Naive thymus-derived CD8-positive, alpha-beta T cell (primary cell): Measurements from ENCODE around the gene PSMD5. TPM values are rescaled to one million over a fixed set of nuclear protein-coding genes. Genes with fewer than 3 reads are reported as not detected.

Experiments used
- ATAC-seq, 2 donors: fragments of 150-1000 bp; cut with Tn5 transposase in 1 of 2; sonication (Bioruptor Pico), chemical (Tn5 transposase) in 1 of 2; 1 replicate in 1 of 2; 2 replicates in 1 of 2; pipeline ENCODE4 v1.10.0; 2021; ENCODE audit warnings: mild to moderate bottlenecking in 2 of 2, moderate library complexity in 2 of 2
- POLR2A ChIA-PET: fragments of 350-600 bp; sonication (Branson Sonifier 250); formaldehyde crosslinking; loops from one replicate; lab custom pipeline; 2021; ENCODE audit warnings: antibody characterized with exemption; lab: Charles Lee
- DNase-seq, 10 donors: peaks; one replicate each; pipeline versions ENCODE4 v3.0.0 to v3.0.0-alpha.2; 2020 to 2022
- H3K27ac Mint-ChIP-seq, 10 donors: one replicate each; pipeline ENCODE4 v1.8.0; 2020 to 2022; ENCODE audit warnings: mild to moderate bottlenecking in 10 of 10, mixed read lengths in 10 of 10, moderate library complexity in 4 of 10, inconsistent platforms in 1 of 10
- H3K27me3 Mint-ChIP-seq, 5 donors: one replicate each; pipeline ENCODE4 v1.8.0; 2021 to 2022; ENCODE audit warnings: mixed read lengths in 5 of 5
- H3K36me3 Mint-ChIP-seq, 3 donors: one replicate each; pipeline ENCODE4 v1.8.0; 2020 to 2022; ENCODE audit warnings: mixed read lengths in 3 of 3, mild to moderate bottlenecking in 2 of 3, inconsistent platforms in 1 of 3
- H3K4me1 Mint-ChIP-seq, 4 donors: one replicate each; pipeline ENCODE4 v1.8.0; 2021 to 2022; ENCODE audit warnings: mixed read lengths in 4 of 4
- H3K4me3 Mint-ChIP-seq, 10 donors: one replicate each; pipeline ENCODE4 v1.8.0; 2020 to 2022; ENCODE audit warnings: mild to moderate bottlenecking in 10 of 10, mixed read lengths in 10 of 10, moderate library complexity in 6 of 10, inconsistent platforms in 1 of 10
- H3K9me3 Mint-ChIP-seq, 9 donors: one replicate each; pipeline ENCODE4 v1.8.0; 2020 to 2022; ENCODE audit warnings: mixed read lengths in 9 of 9, mild to moderate bottlenecking in 3 of 9, inconsistent platforms in 1 of 9, moderate library complexity in 1 of 9
- polyA plus RNA-seq, 3 donors: library from polyadenylated mRNA; unstranded; fragments of 300-500 nt; fragmentation: Illumina TruSeq; gene quantifications; one replicate each; pipeline ENCODE4 v1.2.3, GENCODE V29; 2021
- total RNA-seq, 8 experiments: library from RNA in 2 of 8; stranded (reverse) in 2 of 8; gene quantifications; one replicate each; pipeline ENCODE4 v1.2.3 and lab custom pipeline; 2021 to 2026

The PSMD5 gene
- total and polyA plus RNA-seq, 5 experiments from 2014 or later = 13.7 to 57.9 (median 23.4) TPM

DNA sequence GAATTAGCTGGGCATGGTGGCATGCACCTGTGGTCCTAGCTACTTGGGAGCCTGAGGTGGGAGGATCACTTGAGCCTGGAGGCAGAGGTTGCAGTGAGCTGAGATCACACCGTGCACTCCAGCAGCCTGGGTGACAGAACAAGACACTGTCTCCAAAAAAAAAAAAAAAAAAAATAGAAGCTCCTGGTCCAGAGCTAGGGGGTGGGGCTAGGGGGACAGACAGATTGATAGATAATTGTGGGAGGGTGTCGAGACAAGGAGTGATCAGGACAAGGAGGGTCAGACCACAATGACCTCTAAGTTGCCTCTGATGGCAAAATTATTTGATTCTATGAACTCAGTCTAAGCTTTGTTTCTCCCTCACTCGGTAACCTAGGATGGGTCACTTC is 40.9 kb upstream of the PSMD5 start:
- no peaks in the 10 kb centered on the region for H3K9me3 Mint-ChIP-seq
- H3K27me3 Mint-ChIP-seq = no peaks in the 10 kb centered on the region
- H3K4me1 Mint-ChIP-seq = peaks cover 32 to 79% (median 69%) of the 10 kb centered on the region in 4 donors
- DNase-seq = no peak
- peak overlapping the region in 9 of 10 donors; percentile 41 to 92 (median 82) for H3K27ac Mint-ChIP-seq
- POLR2A ChIA-PET = interaction anchor here (0.5 to 45.2 kb wide), 13 partner anchors 9 to 286 kb away, joined by 3 to 1842 read pairs (median 5); partner anchors contain the start of gene TRAF1
- H3K36me3 Mint-ChIP-seq = peaks cover 0 to 2% (median 0%) of the 10 kb centered on the region in 3 donors
- no peak for ATAC-seq
- H3K4me3 Mint-ChIP-seq = peak overlapping the region in 9 of 10 donors; percentile 24 to 73 (median 60)

GRCh38 chr9:120882935-120883607 is 40.3 kb upstream of the PSMD5 start:
- ATAC-seq = peak; percentile 52 to 68
- H3K9me3 Mint-ChIP-seq = no peaks in the 10 kb centered on the region
- peak in 1 of 10 donors; percentile 46 for DNase-seq
- POLR2A ChIA-PET = interaction anchor here (0.5 to 45.2 kb wide), 11 partner anchors 9 to 286 kb away, joined by 3 to 1842 read pairs (median 12); partner anchors contain the start of gene TRAF1
- H3K27me3 Mint-ChIP-seq = no peaks in the 10 kb centered on the region
- peak overlapping the region; percentile 29 to 73 (median 68) for H3K4me3 Mint-ChIP-seq
- peaks cover 0 to 2% (median 0%) of the 10 kb centered on the region in 3 donors for H3K36me3 Mint-ChIP-seq
- H3K4me1 Mint-ChIP-seq = peaks cover 36 to 79% (median 70%) of the 10 kb centered on the region in 4 donors
- peak overlapping the region; percentile 76 to 89 (median 84) for H3K27ac Mint-ChIP-seq

- Mint-ChIP-seq H3K36me3 (peaks cover 0 to 2% (median 0%) of the 10 kb centered on the region in 3 donors), H3K9me3 (no peaks in the 10 kb centered on the region), H3K4me1 (peaks cover 46 to 83% (median 79%) of the 10 kb centered on the region in 4 donors), H3K27me3 (no peaks in the 10 kb centered on the region), H3K27ac (peak overlapping the region; percentile 94 to 100 (median 98)), H3K4me3 (peak overlapping the region; percentile 91 to 99 (median 96))
- DNase-seq (peak in 2 of 10 donors; percentile 49 to 55), ATAC-seq (peak in 1 of 2 donors; percentile 18)
- POLR2A ChIA-PET = interaction anchor here (1.0 to 18.9 kb wide), 7 partner anchors 10 to 51 kb away, joined by 3 to 580 read pairs (median 7); partner anchors contain the start of genes PSMD5 and TRAF1
Measured at GRCh38 chr9:120879446-120879845, 36.7 kb upstream of the PSMD5 start.

GRCh38 chr9:120878188-120879130 is 35.7 kb upstream of the PSMD5 start:
- POLR2A ChIA-PET = interaction anchor here (1.0 to 18.9 kb wide), 10 partner anchors 9 to 52 kb away, joined by 3 to 580 read pairs (median 8); partner anchors contain the start of genes PSMD5 and TRAF1

DNA sequence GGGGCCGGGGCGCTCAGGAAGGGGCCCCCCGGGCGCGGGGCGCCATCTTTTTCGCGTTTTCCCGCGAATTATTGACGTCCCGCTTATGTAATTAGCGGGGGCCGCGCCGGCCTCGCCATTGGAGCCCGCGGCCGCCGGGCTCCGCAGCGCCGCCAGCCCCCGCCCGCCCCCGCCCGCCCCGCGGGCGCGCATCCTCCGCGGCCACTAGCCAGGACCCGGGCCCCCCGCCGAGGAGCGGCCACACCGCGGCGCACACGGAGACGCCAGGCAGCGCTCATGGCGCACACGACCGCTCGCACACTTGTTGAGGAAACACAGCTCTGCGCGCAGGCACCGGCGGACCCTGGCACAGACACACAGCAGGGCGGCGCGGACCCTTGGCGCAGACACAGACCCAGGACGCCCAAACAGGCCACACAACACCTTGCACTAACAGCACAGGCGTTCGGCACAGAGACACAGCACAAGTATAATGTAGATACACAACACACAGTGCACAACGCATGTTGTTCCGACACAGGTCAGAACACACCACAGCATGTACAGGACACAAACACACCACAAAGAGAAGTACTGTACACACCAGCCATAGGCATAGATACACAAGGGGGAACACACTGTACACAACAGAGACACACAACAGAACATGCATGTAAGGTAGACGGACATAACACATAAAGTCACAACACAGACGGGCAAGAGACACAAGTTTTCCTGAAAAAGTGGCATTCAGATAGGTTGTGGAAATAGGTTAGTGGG is 34.7 kb upstream of the PSMD5 start:
- peaks cover 0 to 17% (median 0%) of the 10 kb centered on the region in 3 donors for H3K36me3 Mint-ChIP-seq
- peak overlapping the region; percentile 94 to 100 (median 98) for H3K27ac Mint-ChIP-seq

More at GRCh38 chr9:120878188-120879130, 35.7 kb upstream of the PSMD5 start:
- Mint-ChIP-seq H3K4me1 (peaks cover 45 to 84% (median 78%) of the 10 kb centered on the region in 4 donors), H3K9me3 (no peaks in the 10 kb centered on the region), H3K36me3 (peaks cover 0 to 8% (median 0%) of the 10 kb centered on the region in 3 donors), H3K27me3 (no peaks in the 10 kb centered on the region), H3K4me3 (peak overlapping the region; percentile 91 to 99 (median 96)), H3K27ac (peak overlapping the region; percentile 94 to 100 (median 98))
- DNase-seq (peak in 1 of 10 donors; percentile 65), ATAC-seq (no peak)

GRCh38 chr9:120876842-120877240 is 34.1 kb upstream of the PSMD5 start, which contains the start of gene PHF19:
TSS of gene PHF19 (minus strand) at chr9:120877188. CDS start at chr9:120874741, 2,447 bp downstream.
- POLR2A ChIA-PET = interaction anchor here (1.8 to 18.9 kb wide), 9 partner anchors 9 to 84 kb away, joined by 5 to 580 read pairs (median 9); partner anchors contain the start of genes FBXW2 and TRAF1
- no peaks in the 10 kb centered on the region for H3K9me3 Mint-ChIP-seq
- DNase-seq = peak in 2 of 10 donors; percentile 39 to 62
- peak within 1 kb of the TSS; percentile 94 to 100 (median 98) for H3K27ac Mint-ChIP-seq
- H3K4me1 Mint-ChIP-seq = peaks cover 39 to 81% (median 72%) of the 10 kb centered on the region in 4 donors
- peak within 1 kb of the TSS; percentile 91 to 99 (median 96) for H3K4me3 Mint-ChIP-seq
- peak; percentile 11 to 16 for ATAC-seq
- H3K27me3 Mint-ChIP-seq = no peaks in the 10 kb centered on the region
- H3K36me3 Mint-ChIP-seq = peaks cover 0 to 23% (median 0%) of the 10 kb centered on the region in 3 donors

More for the DNA sequence above, 34.7 kb upstream of the PSMD5 start:
- POLR2A ChIA-PET = interaction anchor here (1.8 to 18.9 kb wide), 8 partner anchors 10 to 53 kb away, joined by 5 to 580 read pairs (median 14); partner anchors contain the start of gene TRAF1
- Mint-ChIP-seq H3K9me3 (no peaks in the 10 kb centered on the region), H3K27me3 (no peaks in the 10 kb centered on the region), H3K4me3 (peak overlapping the region; percentile 91 to 99 (median 96)), H3K4me1 (peaks cover 43 to 83% (median 77%) of the 10 kb centered on the region in 4 donors)
- ATAC-seq (peak; percentile 54 to 60), DNase-seq (peak; percentile 36 to 79 (median 60))

GRCh38 chr9:120875954-120876841 is 33.5 kb upstream of the PSMD5 start:
- Mint-ChIP-seq H3K27me3 (no peaks in the 10 kb centered on the region), H3K27ac (peak overlapping the region; percentile 88 to 96 (median 93)), H3K36me3 (peaks cover 0 to 29% (median 0%) of the 10 kb centered on the region in 3 donors), H3K4me3 (peak overlapping the region; percentile 75 to 91 (median 82)), H3K4me1 (peaks cover 34 to 76% (median 66%) of the 10 kb centered on the region in 4 donors), H3K9me3 (no peaks in the 10 kb centered on the region)
- POLR2A ChIA-PET = interaction anchor here (1.8 to 18.9 kb wide), 8 partner anchors 8 to 83 kb away, joined by 5 to 580 read pairs (median 14); partner anchors contain the start of genes FBXW2 and TRAF1
- DNase-seq (peak; percentile 43 to 86 (median 64)), ATAC-seq (peak; percentile 43 to 44)

GRCh38 chr9:120875643-120875953 is 32.9 kb upstream of the PSMD5 start:
- POLR2A ChIA-PET = interaction anchor here (1.9 to 18.9 kb wide), 5 partner anchors 8 to 82 kb away, joined by 5 to 580 read pairs (median 102); partner anchors contain the start of genes FBXW2 and TRAF1
- H3K36me3 Mint-ChIP-seq = peaks cover 0 to 34% (median 0%) of the 10 kb centered on the region in 3 donors

DNA sequence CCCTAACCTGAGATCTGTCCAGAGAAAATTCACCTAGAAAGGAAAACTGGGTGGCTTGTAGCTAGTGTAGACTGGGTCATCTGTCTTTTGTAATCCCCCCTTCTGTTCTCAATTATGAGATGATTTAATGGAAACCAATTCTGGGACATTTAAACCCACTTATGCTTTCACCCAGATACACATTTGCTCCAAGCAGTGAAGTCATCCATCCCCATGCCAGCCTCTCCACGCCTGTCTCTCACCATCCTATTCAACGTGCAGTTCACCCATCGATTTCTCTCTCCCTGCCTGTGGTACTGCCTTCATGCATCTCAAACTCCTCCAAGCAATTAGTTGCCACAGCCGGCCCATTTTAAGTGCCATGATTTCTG is 32.5 kb upstream of the PSMD5 start:
- POLR2A ChIA-PET = interaction anchor here (1.9 to 18.9 kb wide), 5 partner anchors 7 to 82 kb away, joined by 5 to 580 read pairs (median 102); partner anchors contain the start of genes FBXW2 and TRAF1
- peak overlapping the region; percentile 83 to 96 (median 93) for H3K27ac Mint-ChIP-seq
- no peaks in the 10 kb centered on the region for H3K27me3 Mint-ChIP-seq
- H3K36me3 Mint-ChIP-seq = peaks cover 0 to 34% (median 0%) of the 10 kb centered on the region in 3 donors
- peak overlapping the region; percentile 54 to 91 (median 76) for H3K4me3 Mint-ChIP-seq
- no peaks in the 10 kb centered on the region for H3K9me3 Mint-ChIP-seq
- H3K4me1 Mint-ChIP-seq = peaks cover 34 to 75% (median 57%) of the 10 kb centered on the region in 4 donors
- DNase-seq (peak in 1 of 10 donors; percentile 27), ATAC-seq (no peak)

More at GRCh38 chr9:120875643-120875953, 32.9 kb upstream of the PSMD5 start:
- peak overlapping the region; percentile 43 to 91 (median 76) for H3K4me3 Mint-ChIP-seq
- DNase-seq (peak in 1 of 10 donors; percentile 37), ATAC-seq (peak; percentile 1 to 2)
- no peaks in the 10 kb centered on the region for H3K9me3 Mint-ChIP-seq
- peak overlapping the region; percentile 83 to 96 (median 93) for H3K27ac Mint-ChIP-seq
- no peaks in the 10 kb centered on the region for H3K27me3 Mint-ChIP-seq
- H3K4me1 Mint-ChIP-seq = peaks cover 34 to 76% (median 60%) of the 10 kb centered on the region in 4 donors
